ENCODE measurements around the gene SNAP47. TPM values are rescaled to one million over a fixed set of nuclear protein-coding genes. Genes with fewer than 3 reads are reported as not detected.

Gene SNAP47
- polyA plus RNA-seq, 1 experiment: 44.8 TPM

DNA sequence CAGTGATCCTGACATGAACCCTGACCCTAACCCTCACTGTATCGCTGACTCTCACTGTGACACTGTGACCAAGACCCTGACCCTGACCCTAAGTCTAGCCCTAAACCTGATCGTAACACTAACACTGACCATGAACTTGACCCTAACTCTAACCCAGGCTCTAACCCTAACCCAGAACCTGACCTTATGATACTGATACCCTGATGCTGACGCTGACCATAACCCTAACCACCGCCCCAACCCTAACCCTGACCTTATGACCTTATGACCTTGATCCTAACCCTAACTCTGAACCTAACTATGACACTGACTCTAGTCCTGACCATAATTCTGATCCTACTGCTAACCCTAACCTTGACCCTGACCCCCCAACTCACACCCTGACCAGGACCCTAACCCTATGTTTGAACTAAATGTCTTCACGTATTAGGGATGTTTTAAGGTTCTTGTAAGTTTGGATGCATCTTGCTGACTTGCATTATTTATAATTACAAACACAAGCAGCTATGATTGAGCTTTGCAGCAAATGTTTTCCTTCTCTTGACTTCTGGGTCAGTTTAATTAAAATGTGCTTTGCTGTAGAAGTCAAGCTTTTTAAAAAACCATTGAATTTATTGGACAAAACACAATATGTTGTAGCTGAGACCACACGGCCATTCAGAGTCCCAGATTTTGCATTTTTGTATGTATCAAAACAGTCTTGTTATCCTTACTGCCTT, 56.3 kb downstream of the SNAP47 start:
- Histone ChIP-seq H3K27ac (ENCODE audit: low read depth, low read length) (no peak overlapping the region), H3K4me3 (ENCODE audit: low read depth, low read length) (no peak overlapping the region), H3K9me3 (ENCODE audit: control insufficient read depth, insufficient read depth, low read length) (no peaks in the 10 kb centered on the region; the same call in 1 of the 2 replicates), H3K27me3 (ENCODE audit: control insufficient read depth, insufficient read depth, low read length) (no peaks in the 10 kb centered on the region)
- TF ChIP-seq, protein P1, sequence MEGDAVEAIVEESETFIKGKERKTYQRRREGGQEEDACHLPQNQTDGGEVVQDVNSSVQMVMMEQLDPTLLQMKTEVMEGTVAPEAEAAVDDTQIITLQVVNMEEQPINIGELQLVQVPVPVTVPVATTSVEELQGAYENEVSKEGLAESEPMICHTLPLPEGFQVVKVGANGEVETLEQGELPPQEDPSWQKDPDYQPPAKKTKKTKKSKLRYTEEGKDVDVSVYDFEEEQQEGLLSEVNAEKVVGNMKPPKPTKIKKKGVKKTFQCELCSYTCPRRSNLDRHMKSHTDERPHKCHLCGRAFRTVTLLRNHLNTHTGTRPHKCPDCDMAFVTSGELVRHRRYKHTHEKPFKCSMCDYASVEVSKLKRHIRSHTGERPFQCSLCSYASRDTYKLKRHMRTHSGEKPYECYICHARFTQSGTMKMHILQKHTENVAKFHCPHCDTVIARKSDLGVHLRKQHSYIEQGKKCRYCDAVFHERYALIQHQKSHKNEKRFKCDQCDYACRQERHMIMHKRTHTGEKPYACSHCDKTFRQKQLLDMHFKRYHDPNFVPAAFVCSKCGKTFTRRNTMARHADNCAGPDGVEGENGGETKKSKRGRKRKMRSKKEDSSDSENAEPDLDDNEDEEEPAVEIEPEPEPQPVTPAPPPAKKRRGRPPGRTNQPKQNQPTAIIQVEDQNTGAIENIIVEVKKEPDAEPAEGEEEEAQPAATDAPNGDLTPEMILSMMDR (IDR thresholded peaks at IDR 0.05; ENCODE audit: low read depth, low read length): no peak
- ChIA-PET POLR2A (no interaction called here), CTCF (no interaction called here)
- no peak for DNase-seq (ENCODE audit: low read depth, low spot score)

GRCh38 chr1:227792216-227793078, 57.2 kb downstream of the SNAP47 start:
- CTCF ChIA-PET: no interaction called here
- Histone ChIP-seq H3K27ac (ENCODE audit: low read depth, low read length) (no peak overlapping the region), H3K9me3 (ENCODE audit: control insufficient read depth, insufficient read depth, low read length) (no peaks in the 10 kb centered on the region; the same call in 1 of the 2 replicates), H3K4me3 (ENCODE audit: low read depth, low read length) (no peak overlapping the region), H3K27me3 (ENCODE audit: control insufficient read depth, insufficient read depth, low read length) (peaks cover 2% of the 10 kb centered on the region)
- TF ChIP-seq, protein P1 (IDR thresholded peaks at IDR 0.05; ENCODE audit: low read depth, low read length): 0 out of 2 replicates have a peak, but pooled peaks have one; percentile 15
- no peak for DNase-seq (ENCODE audit: low read depth, low spot score)
- POLR2A ChIA-PET: no interaction called here

GRCh38 chr1:227793079-227793947, 58.1 kb downstream of the SNAP47 start:
- POLR2A ChIA-PET: interaction anchor here (0.7 to 1.3 kb wide), 5 partner anchors 15 to 161 kb away, joined by 3 to 8 read pairs (median 3); no protein-coding TSS in a partner anchor
- Histone ChIP-seq H3K27me3 (ENCODE audit: control insufficient read depth, insufficient read depth, low read length) (peaks cover 5% of the 10 kb centered on the region), H3K9me3 (ENCODE audit: control insufficient read depth, insufficient read depth, low read length) (no peaks in the 10 kb centered on the region; the same call in 1 of the 2 replicates), H3K4me3 (ENCODE audit: low read depth, low read length) (no peak overlapping the region), H3K27ac (ENCODE audit: low read depth, low read length) (peak overlapping the region; percentile 89)
- TF ChIP-seq, protein P1 (IDR thresholded peaks at IDR 0.05; ENCODE audit: low read depth, low read length): no peak
- CTCF ChIA-PET: interaction anchor here (1.4 kb wide), 1 partner anchor 160 kb away, joined by 4 read pairs; no protein-coding TSS in a partner anchor
- no peak for DNase-seq (ENCODE audit: low read depth, low spot score)

DNA sequence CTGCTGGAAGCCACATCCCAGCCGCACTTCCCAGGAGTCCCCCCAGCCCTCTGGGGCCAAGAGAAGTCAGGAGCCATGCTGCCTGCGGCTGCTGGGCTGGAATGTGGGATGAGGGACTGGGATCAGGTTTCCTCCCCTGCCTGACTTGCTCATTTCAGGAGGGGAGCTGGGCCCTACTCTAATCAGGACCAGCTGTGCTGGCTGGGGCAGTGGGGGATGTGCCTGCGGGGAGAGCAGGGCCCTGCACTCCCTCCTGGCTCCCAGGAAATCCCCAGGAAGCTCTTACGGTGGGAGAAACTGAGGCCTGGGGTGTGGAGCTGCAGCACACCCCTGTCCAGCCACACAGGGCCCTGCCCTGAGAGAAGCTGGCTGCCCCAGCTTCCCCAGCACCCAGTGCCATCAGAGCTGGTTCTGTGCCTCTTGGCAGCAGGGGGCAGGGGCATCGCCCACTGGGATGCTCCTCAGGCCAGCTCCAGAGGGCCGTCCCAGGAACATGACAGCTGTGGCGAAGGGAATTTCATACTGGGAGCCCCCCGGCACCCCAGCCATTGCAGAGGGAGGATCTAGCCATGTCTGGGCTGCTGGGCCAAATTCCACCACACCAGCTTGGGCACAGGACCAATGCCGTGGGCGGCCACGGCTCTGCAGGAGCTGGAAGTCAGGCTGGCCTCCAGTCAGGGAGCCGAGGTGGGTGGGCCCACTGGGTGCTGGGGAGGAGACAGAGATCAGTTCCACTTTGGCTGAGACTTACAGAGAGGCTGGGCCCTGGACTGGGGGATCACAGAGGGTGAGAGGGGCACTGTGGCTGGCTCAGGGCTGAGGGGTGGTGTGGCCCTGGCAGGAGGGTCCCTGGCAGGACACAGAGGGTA, 58.9 kb downstream of the SNAP47 start:
- peak overlapping the region; percentile 89 for H3K27ac ChIP-seq (ENCODE audit: low read depth, low read length)
- H3K27me3 ChIP-seq (ENCODE audit: control insufficient read depth, insufficient read depth, low read length): peaks cover 8% of the 10 kb centered on the region
- H3K9me3 ChIP-seq (ENCODE audit: control insufficient read depth, insufficient read depth, low read length): no peaks in the 10 kb centered on the region; the same call in 1 of the 2 replicates
- POLR2A ChIA-PET: interaction anchor here (0.6 to 1.3 kb wide), 10 partner anchors 12 to 296 kb away, joined by 3 to 8 read pairs (median 3); partner anchors contain the start of genes ARF1 and WNT9A
- TF ChIP-seq, protein P1 (IDR thresholded peaks at IDR 0.05; ENCODE audit: low read depth, low read length): no peak
- peak overlapping the region; percentile 34 for H3K4me3 ChIP-seq (ENCODE audit: low read depth, low read length)
- peak; percentile 85 for DNase-seq (ENCODE audit: low read depth, low spot score)
- CTCF ChIA-PET: interaction anchor here (1.4 kb wide), 1 partner anchor 159 kb away, joined by 4 read pairs; no protein-coding TSS in a partner anchor
